Neural crest cell (in vitro differentiated cells): ENCODE results near the gene VAPA. TPM values are rescaled to one million over a fixed set of nuclear protein-coding genes. Genes with fewer than 3 reads are reported as not detected.

Experiments used
- DNase-seq: peaks from one replicate; pipeline ENCODE4 v3.0.0; 2021; ENCODE audit warnings: low read depth, mixed read lengths, low spot score
- H3K27ac Mint-ChIP-seq: one replicate; pipeline ENCODE4 v1.8.0; 2021; ENCODE audit warnings: mild to moderate bottlenecking, mixed read lengths; ENCODE audit not compliant: unreplicated experiment
- H3K27me3 Mint-ChIP-seq: 2 replicates; pipeline ENCODE4 v1.8.0; 2021; ENCODE audit warnings: low read depth, mild to moderate bottlenecking, mixed read lengths
- H3K36me3 Mint-ChIP-seq: 2 replicates; pipeline ENCODE4 v1.8.0; 2021; ENCODE audit warnings: low read depth, mild to moderate bottlenecking, mixed read lengths
- H3K4me1 Mint-ChIP-seq: 2 replicates; pipeline ENCODE4 v1.8.0; 2021; ENCODE audit warnings: mixed read lengths
- H3K4me3 Mint-ChIP-seq: one replicate; pipeline ENCODE4 v1.8.0; 2021; ENCODE audit warnings: mild to moderate bottlenecking, mixed read lengths
- H3K9me3 Mint-ChIP-seq: 2 replicates; pipeline ENCODE4 v1.8.0; 2021; ENCODE audit warnings: mixed read lengths
- CTCF ChIP-seq: fragments of 200-600 bp; sonication (generic); conservative IDR thresholded peaks from 2 replicates; pipeline ENCODE4 v1.5.0; 2021; ENCODE audit warnings: antibody characterized with exemption, mild to moderate bottlenecking
- total RNA-seq: library from RNA; stranded (reverse); gene quantifications from 2 replicates; pipeline ENCODE4 v1.2.1, GENCODE V29; 2021

The VAPA gene
- total RNA-seq, 1 donor from 2014 or later: 125 TPM

- H3K27ac Mint-ChIP-seq: no peak overlapping the region
- DNase-seq: no peak
- peaks cover 40% of the 10 kb centered on the region for H3K4me1 Mint-ChIP-seq
- H3K4me3 Mint-ChIP-seq: no peak overlapping the region
- no peaks in the 10 kb centered on the region for H3K36me3 Mint-ChIP-seq
- TF ChIP-seq CTCF: no peak
- H3K9me3 Mint-ChIP-seq: no peaks in the 10 kb centered on the region
- H3K27me3 Mint-ChIP-seq: no peaks in the 10 kb centered on the region
Measured at GRCh38 chr18:9986156-9986930, 72.5 kb downstream of the VAPA start.

DNA sequence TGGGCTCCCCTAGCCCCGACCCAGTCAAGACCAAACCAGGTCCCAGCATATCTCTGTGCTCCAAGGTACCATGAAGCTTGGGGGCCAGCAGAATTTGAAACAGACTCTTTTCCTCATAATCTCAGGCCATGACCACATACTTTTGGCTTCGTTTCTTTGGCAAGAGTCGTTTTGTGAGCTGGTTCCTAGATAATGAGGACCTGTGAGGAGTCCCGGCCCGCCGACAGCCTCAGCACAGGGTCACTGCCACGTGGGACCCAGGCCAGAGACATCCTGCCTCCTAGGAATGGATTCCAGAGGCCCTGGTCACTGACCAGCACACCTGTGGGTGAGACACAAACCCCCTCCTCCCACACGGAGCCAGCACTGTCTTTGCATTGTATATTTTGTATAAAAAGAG lies 73.5 kb downstream of the VAPA start:
- Mint-ChIP-seq H3K4me3 (no peak overlapping the region), H3K27ac (no peak overlapping the region), H3K27me3 (no peaks in the 10 kb centered on the region), H3K36me3 (no peaks in the 10 kb centered on the region), H3K4me1 (peaks cover 40% of the 10 kb centered on the region), H3K9me3 (peaks cover 3% of the 10 kb centered on the region)
- TF ChIP-seq CTCF: no peak
- DNase-seq: no peak

DNA sequence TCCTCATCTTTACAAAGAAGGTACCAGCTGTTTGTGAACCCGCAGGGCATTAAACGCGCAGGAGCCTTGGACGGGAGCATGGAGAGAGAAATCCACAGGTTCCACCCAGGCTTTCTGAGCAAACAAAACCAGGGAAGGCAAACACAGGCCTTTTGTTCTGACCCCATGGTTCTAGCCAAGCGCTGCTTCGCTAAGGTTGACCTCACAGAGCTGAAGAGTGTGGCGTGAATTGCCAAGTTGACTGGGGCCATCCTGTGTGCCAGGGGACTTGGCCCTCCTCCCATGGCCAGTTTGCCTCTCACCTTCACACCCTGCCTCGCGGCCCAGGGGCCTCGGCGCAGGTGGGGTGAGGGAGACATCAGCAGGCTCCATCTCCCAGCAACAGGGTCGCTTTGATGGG lies 74.1 kb downstream of the VAPA start:
- H3K9me3 Mint-ChIP-seq: peaks cover 3% of the 10 kb centered on the region
- H3K27ac Mint-ChIP-seq: no peak overlapping the region
- no peak for DNase-seq
- H3K4me3 Mint-ChIP-seq: no peak overlapping the region
- peaks cover 40% of the 10 kb centered on the region for H3K4me1 Mint-ChIP-seq
- no peak for TF ChIP-seq CTCF
- no peaks in the 10 kb centered on the region for H3K36me3 Mint-ChIP-seq
- no peaks in the 10 kb centered on the region for H3K27me3 Mint-ChIP-seq

- no peak overlapping the region for H3K27ac Mint-ChIP-seq
- H3K36me3 Mint-ChIP-seq: no peaks in the 10 kb centered on the region
- DNase-seq: no peak
- no peak for TF ChIP-seq CTCF
- H3K4me3 Mint-ChIP-seq: peak overlapping the region; percentile 4
- H3K4me1 Mint-ChIP-seq: peaks cover 42% of the 10 kb centered on the region
- peaks cover 3% of the 10 kb centered on the region for H3K9me3 Mint-ChIP-seq
- no peaks in the 10 kb centered on the region for H3K27me3 Mint-ChIP-seq
Measured at GRCh38 chr18:9988665-9989064, 74.8 kb downstream of the VAPA start.

GRCh38 chr18:9989481-9989880 lies 75.7 kb downstream of the VAPA start:
- H3K27me3 Mint-ChIP-seq: no peaks in the 10 kb centered on the region
- no peak for DNase-seq
- no peak overlapping the region for H3K4me3 Mint-ChIP-seq
- H3K36me3 Mint-ChIP-seq: no peaks in the 10 kb centered on the region
- H3K27ac Mint-ChIP-seq: no peak overlapping the region
- H3K9me3 Mint-ChIP-seq: peaks cover 3% of the 10 kb centered on the region
- peaks cover 50% of the 10 kb centered on the region for H3K4me1 Mint-ChIP-seq
- TF ChIP-seq CTCF: no peak
